Bronchial smooth muscle cell (primary cell): ENCODE results near the gene OR51L1. TPM values are rescaled to one million over a fixed set of nuclear protein-coding genes. Genes with fewer than 3 reads are reported as not detected.

Experiments used
- total RNA-seq: library from RNA; depleted of rRNA; stranded (reverse); fragments of >200 nt; gene quantifications from 2 replicates; pipeline ENCODE4 v1.2.1, GENCODE V29; 2014

The OR51L1 gene, protein sequence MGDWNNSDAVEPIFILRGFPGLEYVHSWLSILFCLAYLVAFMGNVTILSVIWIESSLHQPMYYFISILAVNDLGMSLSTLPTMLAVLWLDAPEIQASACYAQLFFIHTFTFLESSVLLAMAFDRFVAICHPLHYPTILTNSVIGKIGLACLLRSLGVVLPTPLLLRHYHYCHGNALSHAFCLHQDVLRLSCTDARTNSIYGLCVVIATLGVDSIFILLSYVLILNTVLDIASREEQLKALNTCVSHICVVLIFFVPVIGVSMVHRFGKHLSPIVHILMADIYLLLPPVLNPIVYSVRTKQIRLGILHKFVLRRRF
- total RNA-seq = not detected in 2 replicates

DNA sequence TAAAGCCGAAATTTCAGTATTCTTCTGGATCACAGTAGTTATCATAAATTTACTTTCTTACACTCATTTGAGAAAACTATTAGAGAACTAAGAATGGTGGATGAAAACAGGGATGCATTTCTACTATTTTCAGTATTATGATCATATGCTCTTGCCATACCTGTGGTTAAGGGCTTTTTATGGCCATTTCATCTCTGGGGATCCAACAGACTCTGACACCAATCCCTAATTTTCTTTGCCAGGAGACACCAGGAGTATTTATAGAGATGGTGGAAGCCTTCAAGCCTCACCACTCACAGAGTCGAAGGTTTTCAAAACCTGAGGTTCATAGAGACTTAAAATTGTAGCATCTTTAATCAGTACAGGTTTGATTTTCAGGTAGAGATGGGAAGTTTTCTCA, at the start of gene OR51L1:
Gene OR51L1, plus strand, starts transcription at position 301 of the 400 bp plus-strand sequence. CDS start 4,132 bp downstream, outside the sequence.

DNA sequence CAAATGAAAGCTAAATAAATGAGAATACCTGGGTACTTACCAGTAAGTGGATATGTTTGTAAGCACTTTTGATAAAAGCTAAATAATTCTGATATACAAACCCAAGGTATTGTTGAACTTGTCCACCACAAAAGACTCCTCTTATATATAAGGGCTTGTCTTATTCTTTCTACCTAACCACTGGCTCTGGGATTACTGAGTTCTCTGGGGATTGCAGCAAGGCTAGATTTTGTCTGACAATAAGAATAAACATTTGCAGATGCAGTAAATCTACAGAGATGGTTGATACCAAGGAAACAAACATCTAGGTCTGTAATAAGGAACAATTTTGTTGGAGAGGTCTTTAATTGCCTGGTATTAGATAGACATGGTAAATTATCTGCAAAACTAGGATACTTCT, 47.1 kb upstream of the OR51L1 start, which contains the start of gene OR51A4:
Gene OR51A4, minus strand, starts transcription at position 101 of the 400 bp plus-strand sequence. CDS start 505 bp downstream, outside the sequence.

DNA sequence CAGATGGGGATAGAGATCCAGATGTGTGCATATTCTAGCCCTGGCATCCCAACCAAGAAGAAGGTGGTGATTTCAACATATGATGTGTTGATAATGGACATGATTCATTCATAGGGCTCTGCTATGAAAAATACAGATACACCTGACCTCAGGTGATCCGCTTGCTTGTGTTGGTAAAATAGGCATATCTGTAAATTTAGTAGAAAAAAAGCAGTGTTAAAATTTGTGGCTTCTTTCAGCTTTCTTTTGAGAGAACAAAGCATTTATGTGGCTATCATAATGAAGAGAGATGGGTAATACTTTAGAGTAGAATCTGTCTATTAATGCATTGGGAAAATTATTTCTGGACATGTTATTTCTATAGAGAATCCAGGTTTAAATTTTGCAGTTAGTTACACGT, 39.0 kb upstream of the OR51L1 start, which contains the start of gene OR51A2:
Gene OR51A2, minus strand, starts transcription at position 101 of the 400 bp plus-strand sequence. Its CDS starts 0 bp downstream, at position 101.

DNA sequence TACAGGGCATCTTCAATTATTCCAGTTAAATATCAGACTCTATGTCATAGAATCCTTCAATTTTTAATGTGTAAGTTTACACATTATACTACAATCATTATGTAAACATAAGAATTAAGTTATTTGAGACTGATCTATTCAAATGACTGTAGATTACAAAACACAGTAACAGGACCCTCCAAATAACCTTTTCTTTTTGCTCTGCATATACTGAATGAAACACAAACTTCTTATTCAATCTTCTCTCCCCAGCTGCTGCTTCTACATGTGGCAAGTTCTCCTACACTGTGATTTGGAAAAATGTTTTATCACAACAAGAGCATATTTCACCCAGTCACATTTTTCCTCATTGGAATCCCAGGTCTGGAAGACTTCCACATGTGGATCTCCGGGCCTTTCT, 51.6 kb downstream of the OR51L1 start, which contains the start of gene OR52J3:
Gene OR52J3, plus strand, starts transcription at position 301 of the 400 bp plus-strand sequence. Its CDS starts 0 bp downstream, at position 301.

Other genes with a start within 250 kb of the OR51L1 start
- gene OR51F1, start 224.9 kb upstream of the OR51L1 start, total RNA-seq = not detected in 2 replicates
- gene OR52R1, start 190.5 kb upstream of the OR51L1 start, total RNA-seq = not detected in 2 replicates
- not detected in 2 replicates for gene OR51F2, start 173.5 kb upstream of the OR51L1 start, total RNA-seq
- gene OR51S1, start 145.6 kb upstream of the OR51L1 start, total RNA-seq = not detected in 2 replicates
- not detected in 2 replicates for gene OR51T1, start 113.0 kb upstream of the OR51L1 start, total RNA-seq
- not detected in 2 replicates for gene OR51A7, start 91.1 kb upstream of the OR51L1 start, total RNA-seq
- not detected in 2 replicates for gene OR51G2, start 75.5 kb upstream of the OR51L1 start, total RNA-seq
- gene OR51G1, start 70.5 kb upstream of the OR51L1 start, total RNA-seq = not detected in 2 replicates
- not detected in 2 replicates for gene OR51A4, start 47.2 kb upstream of the OR51L1 start, total RNA-seq
- gene OR51A2, start 39.1 kb upstream of the OR51L1 start, total RNA-seq = not detected in 2 replicates
- gene OR52J3, start 51.7 kb downstream of the OR51L1 start, total RNA-seq = not detected in 2 replicates
- gene OR52E2, start 64.8 kb downstream of the OR51L1 start, total RNA-seq = not detected in 2 replicates
- gene OR52E1, start 74.7 kb downstream of the OR51L1 start, total RNA-seq = 0.16 TPM in 1 of 2 replicates, not detected in the other
- gene OR52A5, start 143.5 kb downstream of the OR51L1 start, total RNA-seq = not detected in 2 replicates
- not detected in 2 replicates for gene OR52A1, start 159.9 kb downstream of the OR51L1 start, total RNA-seq
- not detected in 2 replicates for gene OR51V1, start 205.8 kb downstream of the OR51L1 start, total RNA-seq
- not detected in 2 replicates for gene HBB, start 232.2 kb downstream of the OR51L1 start, total RNA-seq
- 0.34 TPM in 1 of 2 replicates, not detected in the other for gene HBD, start 239.6 kb downstream of the OR51L1 start, total RNA-seq